HAP-1 (cell line): Measurements from ENCODE around the gene COX8A.
"Not testable (repeated sequence)": the region's sequence is repeated elsewhere in the genome, so short reads cannot be mapped to it uniquely, and the experiment has no call there.

ENCODE experiments used
- DNase-seq, 2 experiments: peaks; one replicate each; pipeline ENCODE4 v3.0.0-alpha.2; 2016 to 2020; ENCODE audit warnings: low spot score in 2 of 2
- H3K27me3 ChIP-seq: fragments of 250-450 bp; sonication (Bioruptor Pico); 2 replicates; pipeline ENCODE4 v1.5.1; 2020; ENCODE audit warnings: low read depth, mild to moderate bottlenecking, moderate library complexity
- H3K36me3 ChIP-seq: fragments of 250-450 bp; sonication (Bioruptor Pico); replicated peaks from 2 replicates; pipeline ENCODE4 v1.5.1; 2020; ENCODE audit warnings: mild to moderate bottlenecking
- H3K4me1 ChIP-seq: fragments of 250-450 bp; sonication (Bioruptor Pico); 2 replicates; pipeline ENCODE4 v1.5.1; 2020; ENCODE audit warnings: mild to moderate bottlenecking
- H3K4me3 ChIP-seq: fragments of 250-450 bp; sonication (Bioruptor Pico); 2 replicates; pipeline ENCODE4 v1.5.1; 2020; ENCODE audit warnings: mild to moderate bottlenecking, moderate library complexity
- H3K9me3 ChIP-seq: fragments of 250-450 bp; sonication (Bioruptor Pico); 2 replicates; pipeline ENCODE4 v1.5.1; 2020; ENCODE audit warnings: mild to moderate bottlenecking, moderate library complexity
- in situ Hi-C: fragments of 300-500 bp; cut with MboI; formaldehyde crosslinking; loops from 3 replicates; pipeline ENCODE4 v1.14.3; 2020; ENCODE audit warnings: low sequenced_read_pairs, inconsistent platforms, mixed read lengths

COX8A gene

GRCh38 chr11:63945477-63946163 is 28.8 kb upstream of the COX8A start:
- DNase-seq: peak; percentile 50 to 76
- peaks cover 37% of the 10 kb centered on the region for H3K36me3 ChIP-seq
- in situ Hi-C loops: loop anchor here (5.0 kb wide), 1 partner anchor 108 kb away; the partner anchor contains the start of gene MARK2

GRCh38 chr11:63951779-63952536 is 22.5 kb upstream of the COX8A start:
- Histone ChIP-seq H3K9me3 (no peaks in the 10 kb centered on the region), H3K4me1 (no peaks in the 10 kb centered on the region), H3K36me3 (peaks cover 61% of the 10 kb centered on the region), H3K4me3 (no peak overlapping the region), H3K27me3 (no peaks in the 10 kb centered on the region)
- peak in 1 of 2 experiments; percentile 35 for DNase-seq
- in situ Hi-C loops: no loop called here

More at GRCh38 chr11:63945477-63946163, 28.8 kb upstream of the COX8A start:
- no peaks in the 10 kb centered on the region for H3K9me3 ChIP-seq
- no peaks in the 10 kb centered on the region for H3K4me1 ChIP-seq
- no peaks in the 10 kb centered on the region for H3K27me3 ChIP-seq
- H3K4me3 ChIP-seq: no peak overlapping the region

- H3K36me3 ChIP-seq: peaks cover 60% of the 10 kb centered on the region
- no peaks in the 10 kb centered on the region for H3K9me3 ChIP-seq
- no peak for DNase-seq
- in situ Hi-C loops: no loop called here
- H3K4me1 ChIP-seq: no peaks in the 10 kb centered on the region
- no peak overlapping the region for H3K4me3 ChIP-seq
- H3K27me3 ChIP-seq: no peaks in the 10 kb centered on the region
Measured at GRCh38 chr11:63952570-63952969, 21.9 kb upstream of the COX8A start.

- Histone ChIP-seq H3K4me1 (no peaks in the 10 kb centered on the region), H3K4me3 (no peak overlapping the region), H3K9me3 (no peaks in the 10 kb centered on the region), H3K27me3 (no peaks in the 10 kb centered on the region), H3K36me3 (peaks cover 39% of the 10 kb centered on the region)
- no peak for DNase-seq
- in situ Hi-C loops: no loop called here
Measured at GRCh38 chr11:63958008-63958407, 16.4 kb upstream of the COX8A start.

- Histone ChIP-seq H3K9me3 (no peaks in the 10 kb centered on the region), H3K27me3 (no peaks in the 10 kb centered on the region), H3K4me3 (no peak overlapping the region), H3K36me3 (peaks cover 5% of the 10 kb centered on the region; the same call in 1 of the 2 replicates), H3K4me1 (no peaks in the 10 kb centered on the region)
- no peak for DNase-seq
- in situ Hi-C loops: no loop called here
Measured at GRCh38 chr11:63961608-63962412, 12.6 kb upstream of the COX8A start.

GRCh38 chr11:63963895-63964294 is 10.5 kb upstream of the COX8A start:
- H3K27me3 ChIP-seq, H3K4me3 ChIP-seq, H3K4me1 ChIP-seq, in situ Hi-C loops, DNase-seq, H3K9me3 ChIP-seq, H3K36me3 ChIP-seq: not testable (repeated sequence)

GRCh38 chr11:63966444-63966843 is 8.0 kb upstream of the COX8A start:
- H3K9me3 ChIP-seq: no peaks in the 10 kb centered on the region
- in situ Hi-C loops: no loop called here
- no peaks in the 10 kb centered on the region for H3K27me3 ChIP-seq
- no peak for DNase-seq
- no peak overlapping the region for H3K4me3 ChIP-seq
- no peaks in the 10 kb centered on the region for H3K36me3 ChIP-seq
- no peaks in the 10 kb centered on the region for H3K4me1 ChIP-seq

GRCh38 chr11:63969461-63969860 is 5.0 kb upstream of the COX8A start:
- no peak for DNase-seq
- H3K4me1 ChIP-seq: no peaks in the 10 kb centered on the region
- in situ Hi-C loops: no loop called here
- H3K27me3 ChIP-seq: no peaks in the 10 kb centered on the region
- H3K4me3 ChIP-seq: no peak overlapping the region
- H3K9me3 ChIP-seq: peaks cover 4% of the 10 kb centered on the region; the same call in 1 of the 2 replicates
- H3K36me3 ChIP-seq: peaks cover under 1% of the 10 kb centered on the region

GRCh38 chr11:63970902-63971301 is 3.5 kb upstream of the COX8A start:
- Histone ChIP-seq H3K4me3 (no peak overlapping the region), H3K36me3 (peaks cover 12% of the 10 kb centered on the region), H3K9me3 (peaks cover 4% of the 10 kb centered on the region; the same call in 1 of the 2 replicates), H3K27me3 (no peaks in the 10 kb centered on the region), H3K4me1 (peaks cover under 1% of the 10 kb centered on the region; the same call in 1 of the 2 replicates)
- in situ Hi-C loops: no loop called here
- DNase-seq: no peak

- H3K4me1 ChIP-seq, DNase-seq, H3K27me3 ChIP-seq, H3K9me3 ChIP-seq, in situ Hi-C loops, H3K4me3 ChIP-seq: not testable (repeated sequence)
- H3K36me3 ChIP-seq: peaks cover 19% of the 10 kb centered on the region
Measured at GRCh38 chr11:63973912-63974258, 535 bp upstream of the COX8A start.

GRCh38 chr11:63978551-63979239 is 4.3 kb downstream of the COX8A start:
- H3K4me3 ChIP-seq: no peak overlapping the region
- H3K27me3 ChIP-seq: no peaks in the 10 kb centered on the region
- peaks cover 8% of the 10 kb centered on the region for H3K4me1 ChIP-seq
- DNase-seq: no peak
- H3K9me3 ChIP-seq: peaks cover under 1% of the 10 kb centered on the region; the same call in 1 of the 2 replicates
- peaks cover 19% of the 10 kb centered on the region for H3K36me3 ChIP-seq
- in situ Hi-C loops: no loop called here

- H3K27me3 ChIP-seq: no peaks in the 10 kb centered on the region
- no peak for DNase-seq
- no peaks in the 10 kb centered on the region for H3K9me3 ChIP-seq
- peaks cover 8% of the 10 kb centered on the region for H3K4me1 ChIP-seq
- no peak overlapping the region for H3K4me3 ChIP-seq
- H3K36me3 ChIP-seq: peaks cover 19% of the 10 kb centered on the region
- in situ Hi-C loops: no loop called here
Measured at GRCh38 chr11:63979426-63979825, 5.0 kb downstream of the COX8A start.

GRCh38 chr11:63985812-63986155 is 11.4 kb downstream of the COX8A start:
- peak in 1 of 2 experiments; percentile 47 for DNase-seq
- Histone ChIP-seq H3K4me3 (peak overlapping the region; percentile 95), H3K27me3 (no peaks in the 10 kb centered on the region), H3K4me1 (peaks cover 8% of the 10 kb centered on the region), H3K36me3 (peaks cover 29% of the 10 kb centered on the region), H3K9me3 (no peaks in the 10 kb centered on the region)
- in situ Hi-C loops: no loop called here
